ENCODE data around the gene OR8K5. TPM values are rescaled to one million over a fixed set of nuclear protein-coding genes. Genes with fewer than 3 reads are reported as not detected.

The OR8K5 gene
- polyA plus RNA-seq = not detected
- long read RNA-seq, donor 1 = 0 reads
- long read RNA-seq, donor 2 = 0 reads
- long read RNA-seq, donor 3 = 0 reads
- long read RNA-seq, donor 4 = 0 reads
- long read RNA-seq, donor 5 = 0 reads
- long read RNA-seq, donor 6 = 0 reads
- long read RNA-seq, donor 7 = 0 reads
- long read RNA-seq, donor 8 = 0 reads
- long read RNA-seq, donor 9 = 0 reads
- long read RNA-seq, donor 10 = 0 reads

- WGBS, 3 donors = 77 to 82% (median 80%) methylated on average over 3 of the region's 3 CpGs
- H3K4me1 ChIP-seq (ENCODE audit: control insufficient read depth in 3 of 3, insufficient read depth in 2 of 3, low read depth in 1 of 3, low read length in 2 of 3) = no peaks in the 10 kb centered on the region
- peaks cover 0 to 3% of the 10 kb centered on the region in 2 donors for H3K9me3 ChIP-seq (ENCODE audit: control insufficient read depth in 2 of 2, insufficient read depth in 1 of 2, low read depth in 1 of 2, low read length in 1 of 2)
Observed at GRCh38 chr11:56160217-56160616, at the start of gene OR8K5. OR8K5 (minus strand) TSS chr11:56160317; CDS start chr11:56160317, 0 bp downstream.

GRCh38 chr11:56207790-56208189 lies 47.7 kb upstream of the OR8K5 start:
- FAIRE-seq (no peak), DNase-seq (no peak)
- Histone ChIP-seq H3K27ac (ENCODE audit: low read depth in 1 of 3, low read length in 2 of 3) (no peak overlapping the region), H3K4me3 (ENCODE audit: low read depth in 1 of 3, low read length in 3 of 3) (no peak overlapping the region), H3K27me3 (ENCODE audit: control insufficient read depth in 3 of 3, insufficient read depth in 3 of 3, low read length in 3 of 3) (no peaks in the 10 kb centered on the region), H3K36me3 (ENCODE audit: control insufficient read depth in 3 of 3, insufficient read depth in 2 of 3, low read depth in 1 of 3, low read length in 3 of 3) (no peaks in the 10 kb centered on the region), H3K9me3 (ENCODE audit: control insufficient read depth in 2 of 2, insufficient read depth in 1 of 2, low read depth in 1 of 2, low read length in 1 of 2) (peaks cover 0 to 1% of the 10 kb centered on the region in 2 donors), H3K4me1 (ENCODE audit: control insufficient read depth in 3 of 3, insufficient read depth in 2 of 3, low read depth in 1 of 3, low read length in 2 of 3) (no peaks in the 10 kb centered on the region)
- 52 to 63% (median 58%) methylated on average over 1 of the region's 1 CpG for WGBS, 3 donors

More at GRCh38 chr11:56160217-56160616, at the start of gene OR8K5:
- no peak for DNase-seq
- Histone ChIP-seq H3K4me3 (ENCODE audit: low read depth in 1 of 3, low read length in 3 of 3) (no peak within 1 kb of the TSS), H3K36me3 (ENCODE audit: control insufficient read depth in 3 of 3, insufficient read depth in 2 of 3, low read depth in 1 of 3, low read length in 3 of 3) (no peaks in the 10 kb centered on the region), H3K27me3 (ENCODE audit: control insufficient read depth in 3 of 3, insufficient read depth in 3 of 3, low read length in 3 of 3) (no peaks in the 10 kb centered on the region), H3K27ac (ENCODE audit: low read depth in 1 of 3, low read length in 2 of 3) (no peak within 1 kb of the TSS)
- FAIRE-seq = no peak

DNA sequence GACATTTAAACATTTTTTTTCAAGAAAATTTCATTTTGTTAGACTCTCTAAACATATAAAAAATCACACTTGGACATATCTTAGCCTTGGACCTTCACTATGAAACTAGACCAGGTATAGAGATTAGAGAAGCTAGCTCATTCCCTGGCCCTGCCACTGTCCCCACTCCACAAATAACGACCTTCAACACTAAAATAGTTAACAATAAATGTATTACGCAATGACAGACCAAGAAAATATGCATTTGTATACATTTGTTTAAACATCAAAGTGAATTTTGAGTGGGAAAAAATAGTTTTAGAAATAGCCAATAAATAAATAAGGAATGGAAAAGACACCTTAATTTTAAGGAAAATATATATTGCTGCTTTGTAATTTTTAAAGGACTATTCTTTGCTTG lies 37.2 kb upstream of the OR8K5 start:
- Histone ChIP-seq H3K4me1 (ENCODE audit: control insufficient read depth in 3 of 3, insufficient read depth in 2 of 3, low read depth in 1 of 3, low read length in 2 of 3) (no peaks in the 10 kb centered on the region), H3K4me3 (ENCODE audit: low read depth in 1 of 3, low read length in 3 of 3) (no peak overlapping the region), H3K27me3 (ENCODE audit: control insufficient read depth in 3 of 3, insufficient read depth in 3 of 3, low read length in 3 of 3) (no peaks in the 10 kb centered on the region), H3K9me3 (ENCODE audit: control insufficient read depth in 2 of 2, insufficient read depth in 1 of 2, low read depth in 1 of 2, low read length in 1 of 2) (no peaks in the 10 kb centered on the region), H3K27ac (ENCODE audit: low read depth in 1 of 3, low read length in 2 of 3) (no peak overlapping the region), H3K36me3 (ENCODE audit: control insufficient read depth in 3 of 3, insufficient read depth in 2 of 3, low read depth in 1 of 3, low read length in 3 of 3) (no peaks in the 10 kb centered on the region)
- DNase-seq = no peak
- FAIRE-seq = no peak
- 54 to 62% (median 55%) methylated on average over 2 of the region's 2 CpGs for whole genome bisulfite sequencing, 3 donors

DNA sequence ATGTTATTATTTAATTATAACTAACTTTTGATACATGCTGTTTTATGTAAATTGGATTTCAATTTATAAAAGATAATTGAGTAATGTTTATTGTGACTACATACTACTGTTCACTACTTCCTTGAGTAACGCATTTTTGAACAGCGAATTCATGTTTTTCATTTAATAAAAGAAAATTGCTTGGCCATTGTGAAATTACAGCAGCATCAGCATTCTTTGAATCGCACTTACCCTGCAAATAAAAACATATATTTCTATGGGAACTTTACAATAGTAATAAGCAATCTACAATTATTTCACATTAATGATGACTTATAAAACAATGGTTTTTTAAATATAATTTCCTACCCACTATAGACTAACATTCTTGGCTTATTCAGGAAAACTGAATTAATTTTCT lies 36.6 kb upstream of the OR8K5 start:
- no peak for DNase-seq
- H3K9me3 ChIP-seq (ENCODE audit: control insufficient read depth in 2 of 2, insufficient read depth in 1 of 2, low read depth in 1 of 2, low read length in 1 of 2) = no peaks in the 10 kb centered on the region
- H3K27ac ChIP-seq (ENCODE audit: low read depth in 1 of 3, low read length in 2 of 3) = no peak overlapping the region
- no peaks in the 10 kb centered on the region for H3K27me3 ChIP-seq (ENCODE audit: control insufficient read depth in 3 of 3, insufficient read depth in 3 of 3, low read length in 3 of 3)
- H3K36me3 ChIP-seq (ENCODE audit: control insufficient read depth in 3 of 3, insufficient read depth in 2 of 3, low read depth in 1 of 3, low read length in 3 of 3) = no peaks in the 10 kb centered on the region
- 79 to 89% (median 89%) methylated on average over 3 of the region's 3 CpGs for WGBS, 3 donors
- no peak for FAIRE-seq
- H3K4me1 ChIP-seq (ENCODE audit: control insufficient read depth in 3 of 3, insufficient read depth in 2 of 3, low read depth in 1 of 3, low read length in 2 of 3) = no peaks in the 10 kb centered on the region
- no peak overlapping the region for H3K4me3 ChIP-seq (ENCODE audit: low read depth in 1 of 3, low read length in 3 of 3)

DNA sequence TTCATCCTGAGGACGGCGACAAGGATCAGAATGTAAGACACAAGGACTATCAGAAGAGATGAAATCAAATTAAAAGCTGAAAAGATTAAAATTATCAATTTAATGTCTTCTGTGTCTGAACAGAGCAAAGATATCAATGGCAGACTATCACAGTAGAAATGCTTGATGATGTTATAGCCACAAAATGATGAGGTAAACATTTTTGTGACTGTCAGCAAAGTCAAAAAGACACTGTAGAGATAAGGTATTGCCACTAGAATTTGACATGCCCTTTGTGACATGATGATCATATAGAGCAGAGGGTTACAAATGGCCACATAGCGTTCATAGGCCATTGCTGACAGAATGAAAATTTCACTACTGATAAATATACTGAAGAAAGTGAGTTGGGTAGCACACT lies 28.5 kb upstream of the OR8K5 start:
- 90 to 92% (median 92%) methylated on average over 3 of the region's 3 CpGs for WGBS, 3 donors
- Histone ChIP-seq H3K36me3 (ENCODE audit: control insufficient read depth in 3 of 3, insufficient read depth in 2 of 3, low read depth in 1 of 3, low read length in 3 of 3) (no peaks in the 10 kb centered on the region), H3K4me3 (ENCODE audit: low read depth in 1 of 3, low read length in 3 of 3) (no peak overlapping the region), H3K9me3 (ENCODE audit: control insufficient read depth in 2 of 2, insufficient read depth in 1 of 2, low read depth in 1 of 2, low read length in 1 of 2) (peaks cover 0 to 8% of the 10 kb centered on the region in 2 donors), H3K27ac (ENCODE audit: low read depth in 1 of 3, low read length in 2 of 3) (no peak overlapping the region), H3K27me3 (ENCODE audit: control insufficient read depth in 3 of 3, insufficient read depth in 3 of 3, low read length in 3 of 3) (no peaks in the 10 kb centered on the region), H3K4me1 (ENCODE audit: control insufficient read depth in 3 of 3, insufficient read depth in 2 of 3, low read depth in 1 of 3, low read length in 2 of 3) (no peaks in the 10 kb centered on the region)
- no peak for DNase-seq
- FAIRE-seq = no peak

DNA sequence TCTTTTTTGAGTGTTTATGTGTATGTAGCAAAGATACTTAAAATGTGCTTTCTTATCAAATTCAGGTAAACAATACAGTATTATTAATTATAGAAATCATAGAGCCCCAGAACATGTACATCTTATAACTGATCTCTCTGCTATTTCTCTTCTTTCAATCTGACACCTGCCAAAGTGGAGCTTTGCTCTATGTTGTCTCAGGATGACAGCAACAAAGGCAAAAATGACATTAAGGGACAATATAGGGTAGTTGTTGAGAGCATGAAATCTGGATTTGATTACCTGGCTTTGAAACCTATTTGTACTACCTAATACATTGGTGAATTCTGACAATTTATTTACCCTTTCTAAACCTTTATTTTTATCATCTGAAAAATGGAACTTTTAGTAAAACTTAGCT lies 23.3 kb upstream of the OR8K5 start:
- no peaks in the 10 kb centered on the region for H3K27me3 ChIP-seq (ENCODE audit: control insufficient read depth in 3 of 3, insufficient read depth in 3 of 3, low read length in 3 of 3)
- FAIRE-seq (no peak), DNase-seq (no peak)
- no peak overlapping the region for H3K27ac ChIP-seq (ENCODE audit: low read depth in 1 of 3, low read length in 2 of 3)
- no peak overlapping the region for H3K4me3 ChIP-seq (ENCODE audit: low read depth in 1 of 3, low read length in 3 of 3)
- no peaks in the 10 kb centered on the region for H3K4me1 ChIP-seq (ENCODE audit: control insufficient read depth in 3 of 3, insufficient read depth in 2 of 3, low read depth in 1 of 3, low read length in 2 of 3)
- peaks cover 0 to 4% of the 10 kb centered on the region in 2 donors for H3K9me3 ChIP-seq (ENCODE audit: control insufficient read depth in 2 of 2, insufficient read depth in 1 of 2, low read depth in 1 of 2, low read length in 1 of 2)
- no peaks in the 10 kb centered on the region for H3K36me3 ChIP-seq (ENCODE audit: control insufficient read depth in 3 of 3, insufficient read depth in 2 of 3, low read depth in 1 of 3, low read length in 3 of 3)

DNA sequence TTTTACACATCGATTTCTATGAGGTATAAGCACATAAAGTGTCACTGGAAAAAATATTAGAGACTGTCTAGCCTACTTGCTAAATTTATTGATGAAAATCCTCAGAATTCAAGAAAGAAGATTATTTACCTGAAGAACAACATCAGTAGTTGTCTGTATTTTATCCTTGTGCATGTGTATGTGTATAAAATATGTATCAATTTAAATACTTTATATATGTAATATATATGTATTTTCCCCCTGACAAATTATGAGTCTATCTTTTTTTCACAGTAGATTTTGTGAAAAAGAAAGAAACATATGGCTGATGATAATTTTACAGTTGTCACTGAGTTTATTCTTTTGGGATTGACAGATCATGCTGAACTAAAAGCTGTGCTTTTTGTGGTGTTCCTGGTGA lies 16.2 kb upstream of the OR8K5 start, which contains the start of gene OR5J2:
Gene OR5J2, plus strand, starts transcription at position 301 of the 400 bp plus-strand sequence. Its CDS starts 0 bp downstream, at position 301.
- Histone ChIP-seq H3K4me3 (ENCODE audit: low read depth in 1 of 3, low read length in 3 of 3) (no peak within 1 kb of the TSS), H3K27me3 (ENCODE audit: control insufficient read depth in 3 of 3, insufficient read depth in 3 of 3, low read length in 3 of 3) (no peaks in the 10 kb centered on the region), H3K27ac (ENCODE audit: low read depth in 1 of 3, low read length in 2 of 3) (no peak within 1 kb of the TSS), H3K4me1 (ENCODE audit: control insufficient read depth in 3 of 3, insufficient read depth in 2 of 3, low read depth in 1 of 3, low read length in 2 of 3) (peaks cover 0 to 3% (median 0%) of the 10 kb centered on the region in 3 donors), H3K9me3 (ENCODE audit: control insufficient read depth in 2 of 2, insufficient read depth in 1 of 2, low read depth in 1 of 2, low read length in 1 of 2) (peaks cover 0 to 4% of the 10 kb centered on the region in 2 donors), H3K36me3 (ENCODE audit: control insufficient read depth in 3 of 3, insufficient read depth in 2 of 3, low read depth in 1 of 3, low read length in 3 of 3) (no peaks in the 10 kb centered on the region)
- FAIRE-seq = no peak
- no peak for DNase-seq
- 41 to 57% (median 48%) methylated on average over 1 of the region's 1 CpG for WGBS, 3 donors

- FAIRE-seq = no peak
- peak in 1 of 2 donors; percentile 80 for DNase-seq
- no peak overlapping the region for H3K27ac ChIP-seq (ENCODE audit: low read depth in 1 of 3, low read length in 2 of 3)
Observed at GRCh38 chr11:56172256-56172830, 12.2 kb upstream of the OR8K5 start.

DNA sequence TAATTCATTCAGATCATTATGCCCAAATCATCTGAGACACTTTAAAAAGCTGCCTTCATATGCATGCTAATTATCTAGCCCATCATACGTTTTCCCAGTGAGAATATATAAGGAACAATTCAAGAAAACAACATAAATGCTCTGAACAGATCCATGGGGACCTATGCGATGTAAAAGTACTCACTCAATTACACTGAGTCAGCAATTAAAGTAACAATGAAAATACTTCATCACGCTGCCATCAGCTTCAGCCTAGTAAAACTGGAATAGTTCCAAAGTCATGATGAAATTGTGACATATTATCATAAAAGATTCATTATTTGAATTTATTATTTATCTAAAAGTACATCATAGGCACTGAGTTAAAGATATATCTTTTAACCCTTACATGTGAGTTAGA lies 3.7 kb upstream of the OR8K5 start:
- WGBS, 3 donors = 42 to 66% (median 53%) methylated on average over 3 of the region's 3 CpGs
- H3K27ac ChIP-seq (ENCODE audit: low read depth in 1 of 3, low read length in 2 of 3) = no peak overlapping the region

More at GRCh38 chr11:56172256-56172830, 12.2 kb upstream of the OR8K5 start:
- Histone ChIP-seq H3K4me1 (ENCODE audit: control insufficient read depth in 3 of 3, insufficient read depth in 2 of 3, low read depth in 1 of 3, low read length in 2 of 3) (peaks cover 0 to 3% (median 0%) of the 10 kb centered on the region in 3 donors), H3K36me3 (ENCODE audit: control insufficient read depth in 3 of 3, insufficient read depth in 2 of 3, low read depth in 1 of 3, low read length in 3 of 3) (no peaks in the 10 kb centered on the region), H3K9me3 (ENCODE audit: control insufficient read depth in 2 of 2, insufficient read depth in 1 of 2, low read depth in 1 of 2, low read length in 1 of 2) (no peaks in the 10 kb centered on the region), H3K27me3 (ENCODE audit: control insufficient read depth in 3 of 3, insufficient read depth in 3 of 3, low read length in 3 of 3) (no peaks in the 10 kb centered on the region), H3K4me3 (ENCODE audit: low read depth in 1 of 3, low read length in 3 of 3) (no peak overlapping the region)
- 11 to 45% (median 18%) methylated on average over 3 of the region's 3 CpGs for WGBS, 3 donors

More for the DNA sequence above, 3.7 kb upstream of the OR8K5 start:
- no peak for FAIRE-seq
- Histone ChIP-seq H3K27me3 (ENCODE audit: control insufficient read depth in 3 of 3, insufficient read depth in 3 of 3, low read length in 3 of 3) (no peaks in the 10 kb centered on the region), H3K4me3 (ENCODE audit: low read depth in 1 of 3, low read length in 3 of 3) (no peak overlapping the region), H3K4me1 (ENCODE audit: control insufficient read depth in 3 of 3, insufficient read depth in 2 of 3, low read depth in 1 of 3, low read length in 2 of 3) (no peaks in the 10 kb centered on the region), H3K9me3 (ENCODE audit: control insufficient read depth in 2 of 2, insufficient read depth in 1 of 2, low read depth in 1 of 2, low read length in 1 of 2) (no peaks in the 10 kb centered on the region), H3K36me3 (ENCODE audit: control insufficient read depth in 3 of 3, insufficient read depth in 2 of 3, low read depth in 1 of 3, low read length in 3 of 3) (no peaks in the 10 kb centered on the region)
- DNase-seq = no peak

Data from small intestine (tissue), 16 donors.